GM18502 (cell line): Measurements from ENCODE around the gene CLCF1.

Source experiments
- ATAC-seq: cut with Tn5 transposase; IDR thresholded peaks from one replicate; pipeline ENCODE4 v1.9.1; 2021; ENCODE audit warnings: mild to moderate bottlenecking; ENCODE audit not compliant: unreplicated experiment, poor library complexity

The CLCF1 gene

DNA sequence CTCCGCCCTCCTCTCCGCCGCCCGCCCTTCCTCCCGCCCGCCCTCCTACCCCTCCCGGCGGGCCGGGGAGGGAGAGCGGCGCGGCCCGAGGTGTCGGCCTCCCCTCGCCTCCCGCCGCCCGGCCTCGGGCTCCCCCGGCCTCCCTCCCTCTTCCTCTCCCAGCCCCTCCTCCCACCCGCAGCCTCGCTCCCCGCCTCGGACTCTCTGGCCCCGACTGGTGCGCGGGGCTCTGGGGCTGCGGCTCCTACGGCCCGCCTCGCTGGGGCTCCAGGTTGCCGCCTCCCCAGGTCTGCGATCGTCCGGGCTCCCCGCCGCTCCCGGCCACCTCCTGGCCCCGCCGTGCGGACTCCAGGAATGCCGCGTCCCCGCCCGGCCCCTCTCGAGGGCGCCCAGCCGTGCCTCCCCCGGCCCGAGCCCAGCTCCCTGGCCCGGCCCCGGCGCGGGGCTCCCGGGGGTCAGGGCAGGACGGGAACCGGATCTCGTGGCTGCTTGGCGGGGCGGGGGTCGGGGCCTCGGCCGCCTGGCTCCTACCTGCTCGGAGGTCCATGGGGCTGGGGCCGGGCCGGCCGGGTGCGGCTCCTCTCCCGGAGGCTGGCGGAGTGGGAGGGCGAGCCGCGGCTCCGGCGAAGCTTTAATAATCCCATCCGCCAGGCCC is at the start of gene CLCF1:
CLCF1 (minus strand) TSS at position 606 of the 655 bp plus-strand sequence; CDS start at position 547, 59 bp downstream.
- ATAC-seq: no peak

- no peak for ATAC-seq
Observed at GRCh38 chr11:67422891-67423290, 49.5 kb upstream of the CLCF1 start.

DNA sequence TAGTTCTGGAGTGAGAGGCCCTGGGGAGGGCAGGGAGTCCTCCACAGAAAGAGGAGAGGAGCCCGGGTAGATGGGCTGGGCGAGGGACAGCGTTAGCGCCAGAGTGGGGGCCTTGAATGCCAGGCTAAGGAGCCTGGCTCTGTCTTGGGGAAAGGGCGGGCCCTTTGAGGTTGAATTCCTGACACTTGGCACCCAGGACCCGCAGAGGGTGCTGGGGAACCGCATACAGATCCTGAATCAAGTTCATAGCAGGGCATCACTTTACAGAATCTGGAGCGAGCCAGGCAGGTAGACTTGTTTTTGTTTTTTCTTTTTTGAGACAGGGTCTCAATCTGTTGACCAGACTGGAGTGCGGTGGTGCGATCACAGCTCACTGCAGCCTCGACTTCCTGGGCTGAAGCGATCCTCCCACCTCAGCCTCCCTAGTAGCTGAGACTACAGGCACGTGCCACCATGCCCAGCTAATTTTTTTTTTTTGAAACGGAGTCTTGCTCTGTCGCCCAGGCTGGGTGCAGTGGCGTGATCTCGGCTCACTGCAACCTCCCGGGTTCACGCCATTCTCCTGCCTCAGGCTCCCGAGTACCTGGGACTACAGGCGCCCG is 48.1 kb upstream of the CLCF1 start:
- no peak for ATAC-seq

- peak; percentile 82 for ATAC-seq
Observed at GRCh38 chr11:67420646-67421429, 47.4 kb upstream of the CLCF1 start.

DNA sequence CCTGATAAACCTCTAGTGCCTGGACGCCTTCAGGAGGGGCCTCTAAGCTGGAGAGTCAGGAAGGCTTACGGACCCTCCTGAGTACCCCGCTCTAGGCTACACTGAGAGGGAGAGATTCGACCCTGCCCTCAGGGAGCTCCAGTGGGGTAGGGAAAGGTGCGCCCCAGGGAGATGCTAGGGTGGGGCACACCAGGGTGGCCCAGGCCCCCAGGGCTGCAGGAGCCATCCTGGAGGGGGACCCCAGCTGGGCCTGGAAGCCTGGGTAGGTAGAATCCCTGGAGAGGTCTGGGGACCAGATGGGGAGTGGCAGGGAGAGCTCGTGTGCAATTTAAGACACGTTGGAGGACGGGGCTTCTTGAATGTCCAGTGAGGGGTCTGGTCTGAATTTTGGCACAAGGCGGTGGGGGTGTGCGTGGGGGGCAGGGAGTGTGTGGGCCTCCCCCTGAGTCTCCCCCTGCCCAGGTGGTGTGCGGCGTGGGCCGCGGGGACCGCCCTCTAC is 46.8 kb upstream of the CLCF1 start:
- ATAC-seq: no peak

DNA sequence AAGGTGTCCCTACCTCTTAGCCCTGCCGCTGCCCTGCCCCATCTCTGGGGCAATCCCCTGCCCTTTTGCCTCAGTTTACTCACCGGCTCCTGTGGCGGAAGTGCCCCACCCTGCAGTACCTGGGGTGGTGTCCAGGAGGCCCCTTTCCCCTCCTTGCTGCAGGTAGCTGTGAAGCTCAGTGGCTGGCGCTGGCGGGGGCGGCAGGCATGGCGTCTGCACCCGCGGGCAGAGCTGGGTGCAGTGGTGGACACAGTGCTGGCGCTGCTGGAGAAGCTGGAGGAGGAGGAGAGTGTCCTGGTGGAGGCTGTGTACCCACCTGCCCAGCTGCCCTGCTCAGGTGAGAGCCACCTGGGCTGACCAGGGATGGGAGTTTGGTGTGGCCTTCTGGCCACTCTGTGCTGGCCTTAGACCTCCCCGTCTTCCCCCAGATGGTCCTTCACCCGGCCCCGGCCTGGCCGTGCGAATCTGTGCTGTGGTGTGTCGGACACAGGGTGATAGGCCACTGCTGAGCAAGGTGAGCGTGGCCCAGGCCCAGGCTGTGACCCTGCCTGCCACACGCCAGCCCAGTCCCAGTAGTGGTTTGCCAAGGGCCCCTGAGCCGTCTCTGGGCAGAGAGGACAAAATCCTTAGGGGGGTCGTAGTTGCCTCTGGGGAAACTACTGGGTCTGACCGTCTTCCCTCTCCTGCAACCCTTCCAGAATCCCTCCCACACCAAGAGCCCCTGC is 46.1 kb upstream of the CLCF1 start:
- ATAC-seq: no peak

DNA sequence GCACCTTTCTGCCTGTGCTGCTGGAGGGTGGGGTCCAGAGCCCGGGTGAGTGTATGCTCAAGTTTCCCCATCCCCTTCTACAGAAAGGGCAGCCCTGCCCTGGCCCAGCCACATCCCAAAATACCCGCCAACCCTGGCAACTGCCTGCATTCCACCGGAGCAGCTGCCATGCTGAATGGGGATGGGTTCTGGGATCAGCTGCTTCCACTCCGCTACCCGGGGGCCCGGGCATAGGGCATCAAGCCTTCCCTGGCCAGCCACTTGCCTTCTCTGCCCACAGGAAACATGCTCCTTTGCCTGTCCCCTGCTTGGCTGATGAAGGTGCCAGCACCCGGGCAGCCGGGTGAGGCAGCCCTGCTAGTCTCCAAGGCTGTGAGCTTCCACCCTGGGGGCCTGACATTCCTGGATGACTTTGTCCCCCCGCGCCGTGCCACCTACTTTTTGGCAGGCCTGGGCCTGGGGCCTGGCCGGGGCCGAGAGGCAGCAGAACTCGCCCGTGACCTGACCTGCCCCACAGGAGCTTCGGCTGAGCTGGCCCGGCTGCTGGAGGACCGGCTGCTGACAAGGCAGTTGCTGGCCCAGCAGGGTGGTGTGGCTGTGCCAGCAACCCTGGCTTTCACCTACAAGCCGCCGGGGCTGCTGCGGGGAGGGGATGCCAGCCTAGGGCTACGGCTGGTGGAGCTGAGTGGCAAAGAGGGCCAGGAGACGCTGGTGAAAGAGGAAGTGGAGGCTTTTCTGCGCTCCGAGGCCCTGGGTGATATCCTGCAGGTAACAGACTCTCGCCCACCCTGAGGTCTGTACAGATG is 45.3 kb upstream of the CLCF1 start:
- ATAC-seq: no peak

DNA sequence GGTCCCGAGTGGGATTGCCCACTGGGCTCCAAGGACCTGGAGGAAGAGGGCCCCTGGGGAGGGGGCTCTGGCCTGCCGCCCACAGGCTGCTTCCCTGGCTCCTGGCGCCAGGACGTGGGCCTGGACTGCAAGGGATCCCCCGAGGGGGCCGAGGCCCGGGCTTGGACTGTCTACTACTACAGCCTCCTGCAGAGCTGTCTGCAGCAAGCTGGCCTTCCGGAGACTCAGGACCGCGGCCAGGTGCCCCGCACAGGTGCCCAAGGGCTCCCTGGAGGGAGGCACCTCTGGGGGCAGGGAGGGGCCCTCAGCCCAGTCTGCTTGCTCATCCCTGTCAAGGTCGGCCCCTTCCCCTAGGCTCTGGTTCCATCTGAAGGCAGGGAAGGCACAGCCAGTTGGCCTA is 44.0 kb upstream of the CLCF1 start:
- no peak for ATAC-seq

DNA sequence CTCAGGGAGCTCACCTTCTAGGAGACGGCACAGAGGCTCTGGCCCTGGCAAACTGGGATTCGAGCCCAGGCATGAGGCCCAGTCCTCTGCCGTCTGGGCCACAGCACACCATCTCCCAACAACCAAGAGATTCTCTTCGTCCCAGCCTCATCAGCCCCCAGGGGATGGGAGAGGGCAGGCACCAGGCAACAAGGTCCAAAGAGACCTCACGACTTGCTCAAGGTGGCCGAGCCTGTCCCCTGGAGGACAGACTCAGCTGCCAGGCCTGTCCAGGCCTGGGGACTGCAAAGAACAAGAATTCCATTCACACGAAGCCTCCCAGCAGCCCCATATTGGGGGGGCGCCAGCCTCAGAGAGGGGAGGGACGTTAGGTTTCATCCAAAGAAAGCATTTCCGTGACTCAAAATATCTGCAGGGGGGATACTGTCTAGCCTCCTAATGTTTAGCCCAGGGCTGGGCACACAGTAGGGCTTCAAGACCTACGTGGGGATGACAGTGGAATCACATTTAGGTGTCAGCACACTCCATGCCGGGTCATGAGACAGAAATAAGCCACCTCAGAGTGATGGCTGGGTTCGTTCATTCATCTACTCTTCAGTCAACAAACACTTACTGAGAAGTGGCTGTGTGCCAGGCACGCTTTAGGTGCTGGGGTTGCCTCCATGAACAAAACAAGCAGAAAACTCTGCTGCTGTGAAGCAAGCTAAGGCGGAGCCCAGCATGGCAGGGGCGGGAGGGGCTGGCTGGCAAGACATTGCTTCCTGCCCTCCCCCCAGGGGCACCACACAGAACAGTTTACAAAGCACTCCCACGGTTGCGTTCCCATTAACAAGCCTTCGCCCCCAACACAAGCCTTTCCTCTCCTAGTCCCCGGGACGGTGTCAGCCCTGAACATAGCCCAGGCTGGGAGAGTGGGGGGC is 43.3 kb upstream of the CLCF1 start:
- ATAC-seq: no peak

- ATAC-seq: no peak
Observed at GRCh38 chr11:67415501-67416304, 42.3 kb upstream of the CLCF1 start, which contains the start of gene CARNS1. Gene CARNS1 (plus strand): TSS chr11:67415678. CDS start chr11:67416200, 522 bp downstream.

GRCh38 chr11:67413266-67413849 is 40.0 kb upstream of the CLCF1 start:
- no peak for ATAC-seq

GRCh38 chr11:67412495-67413179 is 39.2 kb upstream of the CLCF1 start:
- ATAC-seq: no peak

GRCh38 chr11:67411785-67412152 is 38.4 kb upstream of the CLCF1 start:
- no peak for ATAC-seq

GRCh38 chr11:67410984-67411784 is 37.8 kb upstream of the CLCF1 start:
- no peak for ATAC-seq

DNA sequence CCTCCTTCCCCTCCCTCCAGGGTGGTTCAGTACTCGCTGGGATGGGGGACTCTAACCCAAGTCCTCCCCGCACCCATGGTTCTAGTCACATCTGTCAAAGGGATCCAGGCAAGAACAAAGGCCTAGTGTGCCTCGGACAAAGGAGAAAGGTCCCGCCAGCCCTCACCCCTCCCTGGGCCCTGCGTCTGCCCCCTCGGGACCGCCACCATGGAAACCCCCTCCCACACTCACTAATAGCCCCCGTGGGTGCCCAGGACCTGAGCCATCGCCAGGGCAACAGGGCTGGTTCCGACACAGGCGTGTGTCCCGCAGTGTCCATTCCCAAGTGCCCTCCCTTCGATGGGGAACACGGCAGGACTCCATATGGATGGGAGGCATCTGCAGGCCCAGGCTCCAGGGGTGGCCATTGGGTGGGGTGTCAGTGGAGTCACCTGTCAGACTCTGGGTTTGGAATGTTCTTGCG is 37.0 kb upstream of the CLCF1 start:
- no peak for ATAC-seq

DNA sequence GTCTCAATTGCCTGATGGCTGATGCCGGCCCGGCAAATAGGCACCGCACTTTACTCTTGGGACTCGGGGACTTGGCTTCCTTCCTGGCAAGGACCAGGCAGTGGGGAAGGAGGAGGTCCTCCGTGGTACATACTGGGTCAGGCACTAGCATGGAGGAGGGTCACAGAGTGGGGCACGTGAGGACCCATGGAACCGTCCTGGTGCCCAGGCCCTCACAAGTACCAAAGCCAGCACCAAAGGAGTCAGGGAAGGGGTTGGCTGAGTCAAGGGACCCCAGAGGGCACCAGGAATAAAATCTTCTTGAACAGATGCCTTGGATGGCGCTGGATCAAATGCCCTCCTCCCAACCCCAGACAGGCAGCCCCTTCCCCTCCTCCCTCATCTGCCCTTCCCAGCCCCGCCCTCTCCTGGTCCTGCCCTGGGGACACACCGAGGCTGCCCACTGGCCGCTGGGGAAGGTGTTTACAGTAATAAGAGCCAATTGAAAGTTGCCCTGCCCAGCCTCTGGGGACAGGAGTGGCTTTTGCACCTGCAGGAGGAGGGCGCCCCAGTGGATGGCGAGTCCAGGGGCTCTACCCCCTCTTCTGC is 36.5 kb upstream of the CLCF1 start:
- no peak for ATAC-seq
